NCI-H1436 (cell line): ENCODE measurements around the gene CHST15.
"Not testable (repeated sequence)": the region's sequence is repeated elsewhere in the genome, so short reads cannot be mapped to it uniquely, and the experiment has no call there.

Experiments used
- DNase-seq: peaks from one replicate; lab custom pipeline; 2025; lab: John Stamatoyannopoulos, UW

The CHST15 gene

GRCh38 chr10:124098575-124098974 lies 5.2 kb upstream of the CHST15 start:
- DNase-seq, result no peak

- DNase-seq, result no peak
Observed at GRCh38 chr10:124097883-124098282, 4.5 kb upstream of the CHST15 start.

GRCh38 chr10:124096494-124096893 lies 3.1 kb upstream of the CHST15 start:
- no peak for DNase-seq

- DNase-seq, result not testable (repeated sequence)
Observed at GRCh38 chr10:124095801-124096200, 2.4 kb upstream of the CHST15 start.

- DNase-seq, result no peak
Observed at GRCh38 chr10:124095096-124095495, 1.7 kb upstream of the CHST15 start.

GRCh38 chr10:124094419-124094785 lies 1.0 kb upstream of the CHST15 start:
- DNase-seq, result no peak

- not testable (repeated sequence) for DNase-seq
Observed at GRCh38 chr10:124093774-124094418, 498 bp upstream of the CHST15 start.

GRCh38 chr10:124092250-124092859 lies 1.0 kb downstream of the CHST15 start:
- peak; percentile 68 for DNase-seq

GRCh38 chr10:124091646-124092249 lies 1.6 kb downstream of the CHST15 start:
- DNase-seq, result no peak

GRCh38 chr10:124090601-124091209 lies 2.7 kb downstream of the CHST15 start:
- DNase-seq, result no peak

- no peak for DNase-seq
Observed at GRCh38 chr10:124089859-124090258, 3.5 kb downstream of the CHST15 start.

- no peak for DNase-seq
Observed at GRCh38 chr10:124088915-124089314, 4.5 kb downstream of the CHST15 start.

- peak; percentile 86 for DNase-seq
Observed at GRCh38 chr10:124087672-124088634, 5.4 kb downstream of the CHST15 start.

- peak; percentile 19 for DNase-seq
Observed at GRCh38 chr10:124086787-124087671, 6.4 kb downstream of the CHST15 start.

GRCh38 chr10:124086097-124086710 lies 7.2 kb downstream of the CHST15 start:
- DNase-seq, result no peak

GRCh38 chr10:124085680-124086079 lies 7.7 kb downstream of the CHST15 start:
- DNase-seq, result no peak

- no peak for DNase-seq
Observed at GRCh38 chr10:124084708-124085107, 8.7 kb downstream of the CHST15 start.

GRCh38 chr10:124083740-124084397 lies 9.5 kb downstream of the CHST15 start:
- DNase-seq, result no peak

GRCh38 chr10:124083047-124083739 lies 10.2 kb downstream of the CHST15 start:
- no peak for DNase-seq
